Liver (tissue), 3 donors: Measurements from ENCODE around the gene COL5A1.

Experiments
- GABPA ChIP-seq, 2 donors: IDR thresholded peaks in 1 of 2; conservative IDR thresholded peaks in 1 of 2; 2 replicates each; pipeline ENCODE4 v1.6.1; 2016; ENCODE audit warnings: antibody characterized with exemption in 2 of 2, mild to moderate bottlenecking in 1 of 2, moderate library complexity in 1 of 2
- RAD21 ChIP-seq, 2 donors: IDR thresholded peaks; 2 replicates each; pipeline ENCODE4 v1.6.1; 2016; ENCODE audit warnings: antibody characterized with exemption in 2 of 2, mild to moderate bottlenecking in 2 of 2
- SP1 ChIP-seq: IDR thresholded peaks from 2 replicates; pipeline ENCODE4 v1.6.1; 2018; ENCODE audit warnings: antibody characterized with exemption, mild to moderate bottlenecking
- TF ChIP-seq, protein P1 (sequence below): fragments of 150-350 bp; IDR thresholded peaks from 2 replicates; pipeline ENCODE4 v1.5.1; 2017; ENCODE audit warnings: improper control_type of control experiment, low read depth, low read length; ENCODE audit not compliant: missing input control
- TF ChIP-seq, protein P2 (sequence below): IDR thresholded peaks from 2 replicates; pipeline ENCODE4 v1.6.1; 2016; ENCODE audit warnings: antibody characterized with exemption
- donor health status: healthy.
- donor health status: healthy.

DNA sequence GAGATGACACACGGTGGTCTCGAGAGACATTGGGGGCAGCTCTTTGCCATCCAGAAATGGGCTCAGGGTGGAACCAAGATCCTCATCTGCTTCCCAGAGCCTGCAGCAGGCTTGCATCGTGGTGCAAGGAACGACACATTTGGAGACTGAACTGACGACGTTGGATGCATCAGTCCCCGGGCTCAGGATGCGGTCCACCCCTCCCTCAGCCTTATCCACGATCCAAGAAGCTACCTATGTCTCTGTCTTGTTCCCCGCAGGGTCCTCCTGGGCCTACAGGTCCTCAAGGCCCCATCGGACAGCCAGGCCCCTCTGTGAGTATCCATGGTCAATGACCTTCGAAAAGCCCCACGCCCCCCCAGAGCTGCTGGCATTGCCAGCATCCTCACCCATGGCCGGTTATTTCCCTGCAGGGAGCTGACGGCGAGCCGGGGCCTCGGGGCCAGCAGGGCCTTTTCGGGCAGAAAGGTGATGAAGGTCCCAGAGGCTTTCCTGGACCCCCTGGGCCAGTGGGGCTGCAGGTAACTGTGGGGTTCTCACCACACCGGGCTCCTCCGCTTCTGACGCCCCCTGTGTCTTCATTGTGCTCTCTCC, 169.6 kb downstream of the COL5A1 start:
- TF ChIP-seq RAD21 (IDR thresholded peaks at IDR 0.05) (no peak), SP1 (no peak), GABPA (IDR thresholded peaks at IDR 0.05 in 1 of 2, conservative IDR thresholded peaks at IDR 0.05 in 1 of 2) (no peak)
- TF ChIP-seq, protein P1, sequence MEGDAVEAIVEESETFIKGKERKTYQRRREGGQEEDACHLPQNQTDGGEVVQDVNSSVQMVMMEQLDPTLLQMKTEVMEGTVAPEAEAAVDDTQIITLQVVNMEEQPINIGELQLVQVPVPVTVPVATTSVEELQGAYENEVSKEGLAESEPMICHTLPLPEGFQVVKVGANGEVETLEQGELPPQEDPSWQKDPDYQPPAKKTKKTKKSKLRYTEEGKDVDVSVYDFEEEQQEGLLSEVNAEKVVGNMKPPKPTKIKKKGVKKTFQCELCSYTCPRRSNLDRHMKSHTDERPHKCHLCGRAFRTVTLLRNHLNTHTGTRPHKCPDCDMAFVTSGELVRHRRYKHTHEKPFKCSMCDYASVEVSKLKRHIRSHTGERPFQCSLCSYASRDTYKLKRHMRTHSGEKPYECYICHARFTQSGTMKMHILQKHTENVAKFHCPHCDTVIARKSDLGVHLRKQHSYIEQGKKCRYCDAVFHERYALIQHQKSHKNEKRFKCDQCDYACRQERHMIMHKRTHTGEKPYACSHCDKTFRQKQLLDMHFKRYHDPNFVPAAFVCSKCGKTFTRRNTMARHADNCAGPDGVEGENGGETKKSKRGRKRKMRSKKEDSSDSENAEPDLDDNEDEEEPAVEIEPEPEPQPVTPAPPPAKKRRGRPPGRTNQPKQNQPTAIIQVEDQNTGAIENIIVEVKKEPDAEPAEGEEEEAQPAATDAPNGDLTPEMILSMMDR, result no peak
- TF ChIP-seq, protein P2, sequence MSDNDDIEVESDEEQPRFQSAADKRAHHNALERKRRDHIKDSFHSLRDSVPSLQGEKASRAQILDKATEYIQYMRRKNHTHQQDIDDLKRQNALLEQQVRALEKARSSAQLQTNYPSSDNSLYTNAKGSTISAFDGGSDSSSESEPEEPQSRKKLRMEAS, result no peak
